ENCODE results near the gene KIF1A.
"Not testable (repeated sequence)": the region's sequence is repeated elsewhere in the genome, so short reads cannot be mapped to it uniquely, and the experiment has no call there.

The KIF1A gene

GRCh38 chr2:240685771-240686371 lies 134.1 kb downstream of the KIF1A start:
- no peak for DNase-seq (ENCODE audit: low spot score)

- DNase-seq (ENCODE audit: low spot score): not testable (repeated sequence)
Measured at GRCh38 chr2:240683980-240684728, 135.9 kb downstream of the KIF1A start.

GRCh38 chr2:240683329-240683979 lies 136.6 kb downstream of the KIF1A start:
- not testable (repeated sequence) for DNase-seq (ENCODE audit: low spot score)

GRCh38 chr2:240682431-240683224 lies 137.4 kb downstream of the KIF1A start, which contains the start of gene AQP12B:
AQP12B (minus strand) TSS chr2:240682885; CDS start chr2:240682837, 48 bp downstream.
- not testable (repeated sequence) for DNase-seq (ENCODE audit: low spot score)

- DNase-seq (ENCODE audit: low spot score): not testable (repeated sequence)
Measured at GRCh38 chr2:240680185-240680584, 139.8 kb downstream of the KIF1A start.

- DNase-seq (ENCODE audit: low spot score): not testable (repeated sequence)
Measured at GRCh38 chr2:240678909-240679308, 141.1 kb downstream of the KIF1A start.

- DNase-seq (ENCODE audit: low spot score): not testable (repeated sequence)
Measured at GRCh38 chr2:240678043-240678442, 142.0 kb downstream of the KIF1A start.

- DNase-seq (ENCODE audit: low spot score): not testable (repeated sequence)
Measured at GRCh38 chr2:240675345-240675744, 144.7 kb downstream of the KIF1A start.

- not testable (repeated sequence) for DNase-seq (ENCODE audit: low spot score)
Measured at GRCh38 chr2:240674461-240675184, 145.4 kb downstream of the KIF1A start.

GRCh38 chr2:240672701-240673190 lies 147.3 kb downstream of the KIF1A start:
- DNase-seq (ENCODE audit: low spot score): no peak

GRCh38 chr2:240672076-240672700 lies 147.8 kb downstream of the KIF1A start:
- no peak for DNase-seq (ENCODE audit: low spot score)

- DNase-seq (ENCODE audit: low spot score): no peak
Measured at GRCh38 chr2:240670950-240671349, 149.1 kb downstream of the KIF1A start.

GRCh38 chr2:240670402-240670801 lies 149.6 kb downstream of the KIF1A start:
- DNase-seq (ENCODE audit: low spot score): no peak

- DNase-seq (ENCODE audit: low spot score): no peak
Measured at GRCh38 chr2:240664622-240665021, 155.4 kb downstream of the KIF1A start.

Measured in SW480 (cell line).